HepG2 (cell line): ENCODE results near the gene COL18A1. TPM values are rescaled to one million over a fixed set of nuclear protein-coding genes. Genes with fewer than 3 reads are reported as not detected.

Experiments
- ATAC-seq: fragments of 200-7000 bp; cut with Tn5 transposase; 3 replicates; pipeline ENCODE4 v1.9.1; 2020; ENCODE audit warnings: mild to moderate bottlenecking, moderate library complexity
- BruUV-seq: library from RNA; stranded (reverse); fragments of 400-500 nt; replicated peaks from 2 replicates; lab custom pipeline; 2021; lab: Mats Ljungman, UMichigan
- CTCF ChIA-PET: fragments of 300-600 bp; formaldehyde crosslinking; extraction: SDS; loops from one replicate; lab custom pipeline; 2021; ENCODE audit warnings: low total read pairs, inconsistent platforms, low intra/inter-chr PET ratio; lab: Yijun Ruan, JAX
- POLR2A ChIA-PET: fragments of 350-600 bp; sonication (Branson Sonifier 250); formaldehyde crosslinking; loops from one replicate; lab custom pipeline; 2020; ENCODE audit warnings: antibody characterized with exemption, inconsistent platforms; lab: Yijun Ruan, JAX
- DNase-seq: peaks from one replicate; pipeline ENCODE4 v3.0.0-alpha.2; 2015; ENCODE audit warnings: low spot score
- FAIRE-seq: peaks from 3 replicates; lab custom pipeline; 2011; peaks lifted over from hg19 to GRCh38; lab: Jason Lieb, UNC
- H2AFZ ChIP-seq: one replicate; pipeline ENCODE4 v1.6.1; 2011; ENCODE audit warnings: low read length, inconsistent platforms
- H3K27ac ChIP-seq: fragments of 300-600 bp; 3 replicates; pipeline ENCODE4 v1.8.0; 2011; ENCODE audit warnings: mixed run types, mild to moderate bottlenecking, mixed read lengths, low read length, inconsistent platforms; ENCODE audit not compliant: insufficient read depth; ENCODE audit errors: extremely low read length
- H3K27me3 ChIP-seq, 2 experiments: fragments of 200-600 bp in 1 of 2; 2 replicates in 1 of 2; 3 replicates in 1 of 2; pipeline versions ENCODE4 v1.6.0 to v1.8.0; 2011; ENCODE audit warnings: low read length in 2 of 2, mild to moderate bottlenecking in 2 of 2, moderate library complexity in 2 of 2, inconsistent platforms in 1 of 2; ENCODE audit not compliant: insufficient read depth in 2 of 2, control insufficient read depth in 1 of 2
- H3K36me3 ChIP-seq, 2 experiments: fragments of 200-600 bp in 1 of 2; replicated peaks in 1 of 2; 2 replicates in 1 of 2; 3 replicates in 1 of 2; pipeline versions ENCODE4 v1.5.1 to v1.8.0; 2011; ENCODE audit warnings: low read length in 2 of 2, inconsistent platforms in 1 of 2; ENCODE audit not compliant: insufficient read depth in 2 of 2, control insufficient read depth in 1 of 2
- H3K4me1 ChIP-seq: 2 replicates; pipeline ENCODE4 v1.5.1; 2012; ENCODE audit warnings: low read length, inconsistent platforms; ENCODE audit not compliant: insufficient read depth
- H3K4me2 ChIP-seq: 2 replicates; pipeline ENCODE4 v1.6.0; 2011; ENCODE audit warnings: low read depth, low read length, inconsistent platforms
- H3K4me3 ChIP-seq, 3 experiments: fragments of 200-600 bp in 1 of 3; sonication (generic), shearing (Covaris generic) in 1 of 3; replicated peaks in 1 of 3; 2 replicates each; pipeline ENCODE4 v1.5.1; 2011 to 2016; ENCODE audit warnings: low read length in 3 of 3, inconsistent platforms in 2 of 3, low read depth in 2 of 3, mild to moderate bottlenecking in 2 of 3, control low read depth in 1 of 3, mixed read lengths in 1 of 3; ENCODE audit not compliant: insufficient read depth in 1 of 3
- H3K79me2 ChIP-seq: one replicate; pipeline ENCODE4 v1.6.1; 2011; ENCODE audit warnings: low read length, inconsistent platforms; ENCODE audit not compliant: insufficient read depth
- H3K9ac ChIP-seq: 2 replicates; pipeline ENCODE4 v1.6.0; 2011; ENCODE audit warnings: mild to moderate bottlenecking, low read depth, low read length, inconsistent platforms; ENCODE audit not compliant: insufficient read depth
- H3K9me3 ChIP-seq: 2 replicates; pipeline ENCODE4 v1.5.1; 2012; ENCODE audit warnings: mild to moderate bottlenecking, low read length
- H4K20me1 ChIP-seq: 2 replicates; pipeline ENCODE4 v1.6.0; 2011; ENCODE audit warnings: inconsistent platforms, mild to moderate bottlenecking, low read length, moderate library complexity; ENCODE audit not compliant: insufficient read depth
- AGO2 ChIP-seq: fragments of 200-400 bp; formaldehyde crosslinking; optimal IDR thresholded peaks from 2 replicates; pipeline ENCODE3; 2017; ENCODE audit warnings: mild to moderate bottlenecking, low read depth, low read length, moderate library complexity
- GFI1 ChIP-seq: sonication (generic); formaldehyde crosslinking; IDR thresholded peaks from 2 replicates; pipeline ENCODE4 v1.5.0; 2020; ENCODE audit warnings: missing genetic modification reagents, mild to moderate bottlenecking, borderline replicate concordance
- NAIF1 ChIP-seq: sonication (generic); formaldehyde crosslinking; IDR thresholded peaks from 2 replicates; pipeline ENCODE4 v1.5.0; 2020; ENCODE audit warnings: mild to moderate bottlenecking, missing genetic modification reagents, borderline replicate concordance
- ZNF256 ChIP-seq: sonication (generic); formaldehyde crosslinking; conservative IDR thresholded peaks from 2 replicates; pipeline ENCODE4 v1.4.0; 2020; ENCODE audit warnings: missing genetic modification reagents
- ZNF337 ChIP-seq: sonication (generic); formaldehyde crosslinking; IDR thresholded peaks from 2 replicates; pipeline ENCODE4 v1.5.1; 2020; ENCODE audit warnings: missing genetic modification reagents, low read depth, mild to moderate bottlenecking, borderline replicate concordance
- WGBS: methylation state at CpG from one replicate; pipeline ENCODE4 v1.1.6; 2017; ENCODE audit warnings: low lambda C conversion rate; 5-methylcytosine and 5-hydroxymethylcytosine counted together
- in situ Hi-C: cut with HindIII; loops from 2 replicates; pipeline ENCODE4 v1.10.0; 2017; ENCODE audit warnings: low pct_unique_long_range_greater_than_20kb; ENCODE audit not compliant: extremely low pct_ligation_motif_present
- intact Hi-C: fragments of 100-400 bp; cut with micrococcal nuclease; formaldehyde crosslinking; loops from one replicate; pipeline ENCODE4 v1.10.0; 2022; ENCODE audit not compliant: unreplicated experiment
- polyA plus RNA-seq, 8 experiments: library from polyadenylated mRNA; depleted of rRNA in 3 of 8; stranded (reverse) in 7 of 8; unstranded in 1 of 8; fragments of >200 nt; fragmentation: Illumina TruSeq in 4 of 8; extraction: Trizol in 4 of 8; gene quantifications; 2 replicates each; pipeline versions ENCODE4 v1.2.1 to v1.2.3, GENCODE V29; 2011 to 2016; ENCODE audit warnings: low read depth in 4 of 8, missing spikeins in 1 of 8, mixed read lengths in 1 of 8; ENCODE audit not compliant: insufficient read depth in 1 of 8
- total RNA-seq, 5 experiments: library from RNA; depleted of rRNA; stranded (reverse); fragments of >200 nt; fragmentation: Illumina TruSeq; extraction: Trizol; gene quantifications; 2 replicates each; pipeline ENCODE4 v1.2.3, GENCODE V29; 2016; ENCODE audit warnings: low read depth in 1 of 5
- TF ChIP-seq, protein P1 (sequence below): sonication (generic); formaldehyde crosslinking; IDR thresholded peaks from 2 replicates; pipeline ENCODE4 v1.5.1; 2020; ENCODE audit warnings: missing genetic modification reagents, mild to moderate bottlenecking, borderline replicate concordance
- TF ChIP-seq, protein P2 (sequence below): sonication (generic); formaldehyde crosslinking; IDR thresholded peaks from 2 replicates; pipeline ENCODE4 v1.8.0; 2022; ENCODE audit warnings: mild to moderate bottlenecking, missing genetic modification reagents, borderline replicate concordance
- TF ChIP-seq, protein P3 (sequence below): sonication (generic); formaldehyde crosslinking; IDR thresholded peaks from 2 replicates; pipeline ENCODE4 v1.5.1; 2020; ENCODE audit warnings: missing genetic modification reagents, mild to moderate bottlenecking, borderline replicate concordance

COL18A1 gene
- total and polyA plus RNA-seq, 2 of the 13 experiments (the other 11 are each of a cell fraction or from before 2014, with no cell fraction given), result 79.0 to 102 TPM

DNA sequence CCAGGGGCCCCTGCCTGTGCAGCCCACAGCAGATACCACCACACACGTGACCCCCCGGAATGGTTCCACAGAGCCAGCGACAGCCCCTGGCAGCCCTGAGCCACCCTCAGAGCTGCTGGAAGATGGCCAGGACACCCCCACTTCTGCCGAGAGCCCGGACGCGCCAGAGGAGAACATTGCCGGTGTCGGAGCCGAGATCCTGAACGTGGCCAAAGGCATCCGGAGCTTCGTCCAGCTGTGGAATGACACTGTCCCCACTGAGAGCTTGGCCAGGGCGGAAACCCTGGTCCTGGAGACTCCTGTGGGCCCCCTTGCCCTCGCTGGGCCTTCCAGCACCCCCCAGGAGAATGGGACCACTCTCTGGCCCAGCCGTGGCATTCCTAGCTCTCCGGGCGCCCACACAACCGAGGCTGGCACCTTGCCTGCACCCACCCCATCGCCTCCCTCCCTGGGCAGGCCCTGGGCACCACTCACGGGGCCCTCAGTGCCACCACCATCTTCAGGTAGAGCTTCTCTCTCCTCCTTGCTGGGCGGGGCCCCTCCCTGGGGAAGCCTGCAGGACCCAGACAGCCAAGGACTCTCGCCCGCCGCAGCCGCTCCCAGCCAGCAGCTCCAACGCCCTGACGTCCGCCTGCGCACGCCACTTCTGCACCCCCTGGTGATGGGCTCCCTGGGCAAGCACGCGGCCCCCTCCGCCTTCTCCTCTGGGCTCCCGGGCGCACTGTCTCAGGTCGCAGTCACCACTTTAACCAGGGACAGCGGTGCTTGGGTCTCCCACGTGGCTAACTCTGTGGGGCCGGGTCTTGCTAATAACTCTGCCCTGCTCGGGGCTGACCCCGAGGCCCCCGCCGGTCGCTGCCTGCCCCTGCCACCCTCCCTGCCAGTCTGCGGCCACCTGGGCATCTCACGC lies 51.0 kb downstream of the COL18A1 start:
- in situ Hi-C loops (no loop called here), intact Hi-C loops (no loop called here)
- DNase-seq (no peak), FAIRE-seq (no peak), ATAC-seq (no peak)
- WGBS, result 98% methylated on average over 25 of the region's 47 CpGs
- Histone ChIP-seq H3K9ac (no peak overlapping the region), H2AFZ (no peak overlapping the region), H4K20me1 (no peaks in the 10 kb centered on the region), H3K27me3 (no peaks in the 10 kb centered on the region), H3K4me2 (no peak overlapping the region), H3K79me2 (peaks cover 53% of the 10 kb centered on the region), H3K4me1 (peaks cover 69% of the 10 kb centered on the region), H3K36me3 (peaks cover 5 to 9% of the 10 kb centered on the region in 2 experiments; a peak in 3 of 5 replicates), H3K27ac (peak overlapping the region; percentile 11), H3K9me3 (peaks cover 6% of the 10 kb centered on the region), H3K4me3 (no peak overlapping the region)
- no TSS peak for BruUV-seq
- POLR2A ChIA-PET, result no interaction called here
- CTCF ChIA-PET, result no interaction called here
- peak; percentile 50 for TF ChIP-seq AGO2
- no peak for TF ChIP-seq ZNF337 (CRISPR knock-in tag)

DNA sequence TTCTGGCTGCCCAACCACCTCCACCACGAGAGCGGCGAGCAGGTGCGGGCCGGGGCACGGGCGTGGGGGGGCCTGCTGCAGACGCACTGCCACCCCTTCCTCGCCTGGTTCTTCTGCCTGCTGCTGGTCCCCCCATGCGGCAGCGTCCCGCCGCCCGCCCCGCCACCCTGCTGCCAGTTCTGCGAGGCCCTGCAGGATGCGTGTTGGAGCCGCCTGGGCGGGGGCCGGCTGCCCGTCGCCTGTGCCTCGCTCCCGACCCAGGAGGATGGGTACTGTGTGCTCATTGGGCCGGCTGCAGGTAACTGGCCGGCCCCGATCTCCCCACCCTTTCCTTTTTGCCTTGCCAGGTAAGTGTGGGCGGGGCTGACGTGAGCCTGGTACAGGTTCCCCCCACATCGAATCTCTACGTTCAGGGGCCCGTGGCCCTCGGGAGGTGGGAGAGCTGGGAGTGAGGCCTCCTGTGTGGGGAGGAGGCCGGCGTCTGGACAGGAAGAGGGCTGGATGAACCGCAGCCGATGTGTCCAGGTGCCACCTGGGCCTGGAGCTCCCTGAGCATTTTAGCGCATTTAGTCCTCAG lies 51.7 kb downstream of the COL18A1 start:
- BruUV-seq, result no TSS peak
- intact Hi-C loops, result no loop called here

More for the DNA sequence above, 51.7 kb downstream of the COL18A1 start:
- POLR2A ChIA-PET, result interaction anchor here (1.4 kb wide), 1 partner anchor 13 kb away, joined by 5 read pairs; no protein-coding TSS in a partner anchor
- ATAC-seq, result no peak
- no peak overlapping the region for H3K4me3 ChIP-seq
- no peaks in the 10 kb centered on the region for H4K20me1 ChIP-seq
- no peaks in the 10 kb centered on the region for H3K27me3 ChIP-seq
- peaks cover 50% of the 10 kb centered on the region for H3K79me2 ChIP-seq
- in situ Hi-C loops, result no loop called here
- no peak for FAIRE-seq
- H3K9me3 ChIP-seq, result peaks cover 13% of the 10 kb centered on the region
- H2AFZ ChIP-seq, result no peak overlapping the region
- no peak overlapping the region for H3K4me2 ChIP-seq
- TF ChIP-seq, protein P1, sequence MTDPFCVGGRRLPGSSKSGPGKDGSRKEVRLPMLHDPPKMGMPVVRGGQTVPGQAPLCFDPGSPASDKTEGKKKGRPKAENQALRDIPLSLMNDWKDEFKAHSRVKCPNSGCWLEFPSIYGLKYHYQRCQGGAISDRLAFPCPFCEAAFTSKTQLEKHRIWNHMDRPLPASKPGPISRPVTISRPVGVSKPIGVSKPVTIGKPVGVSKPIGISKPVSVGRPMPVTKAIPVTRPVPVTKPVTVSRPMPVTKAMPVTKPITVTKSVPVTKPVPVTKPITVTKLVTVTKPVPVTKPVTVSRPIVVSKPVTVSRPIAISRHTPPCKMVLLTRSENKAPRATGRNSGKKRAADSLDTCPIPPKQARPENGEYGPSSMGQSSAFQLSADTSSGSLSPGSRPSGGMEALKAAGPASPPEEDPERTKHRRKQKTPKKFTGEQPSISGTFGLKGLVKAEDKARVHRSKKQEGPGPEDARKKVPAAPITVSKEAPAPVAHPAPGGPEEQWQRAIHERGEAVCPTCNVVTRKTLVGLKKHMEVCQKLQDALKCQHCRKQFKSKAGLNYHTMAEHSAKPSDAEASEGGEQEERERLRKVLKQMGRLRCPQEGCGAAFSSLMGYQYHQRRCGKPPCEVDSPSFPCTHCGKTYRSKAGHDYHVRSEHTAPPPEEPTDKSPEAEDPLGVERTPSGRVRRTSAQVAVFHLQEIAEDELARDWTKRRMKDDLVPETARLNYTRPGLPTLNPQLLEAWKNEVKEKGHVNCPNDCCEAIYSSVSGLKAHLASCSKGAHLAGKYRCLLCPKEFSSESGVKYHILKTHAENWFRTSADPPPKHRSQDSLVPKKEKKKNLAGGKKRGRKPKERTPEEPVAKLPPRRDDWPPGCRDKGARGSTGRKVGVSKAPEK, result no peak
- TF ChIP-seq, protein P2, sequence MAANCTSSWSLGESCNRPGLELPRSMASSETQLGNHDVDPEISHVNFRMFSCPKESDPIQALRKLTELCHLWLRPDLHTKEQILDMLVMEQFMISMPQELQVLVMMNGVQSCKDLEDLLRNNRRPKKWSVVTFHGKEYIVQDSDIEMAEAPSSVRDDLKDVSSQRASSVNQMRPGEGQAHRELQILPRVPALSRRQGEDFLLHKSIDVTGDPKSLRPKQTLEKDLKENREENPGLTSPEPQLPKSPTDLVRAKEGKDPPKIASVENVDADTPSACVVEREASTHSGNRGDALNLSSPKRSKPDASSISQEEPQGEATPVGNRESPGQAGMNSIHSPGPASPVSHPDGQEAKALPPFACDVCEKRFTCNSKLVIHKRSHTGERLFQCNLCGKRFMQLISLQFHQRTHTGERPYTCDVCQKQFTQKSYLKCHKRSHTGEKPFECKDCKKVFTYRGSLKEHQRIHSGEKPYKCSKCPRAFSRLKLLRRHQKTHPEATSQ (CRISPR knock-in tag), result no peak
- TF ChIP-seq, protein P3, sequence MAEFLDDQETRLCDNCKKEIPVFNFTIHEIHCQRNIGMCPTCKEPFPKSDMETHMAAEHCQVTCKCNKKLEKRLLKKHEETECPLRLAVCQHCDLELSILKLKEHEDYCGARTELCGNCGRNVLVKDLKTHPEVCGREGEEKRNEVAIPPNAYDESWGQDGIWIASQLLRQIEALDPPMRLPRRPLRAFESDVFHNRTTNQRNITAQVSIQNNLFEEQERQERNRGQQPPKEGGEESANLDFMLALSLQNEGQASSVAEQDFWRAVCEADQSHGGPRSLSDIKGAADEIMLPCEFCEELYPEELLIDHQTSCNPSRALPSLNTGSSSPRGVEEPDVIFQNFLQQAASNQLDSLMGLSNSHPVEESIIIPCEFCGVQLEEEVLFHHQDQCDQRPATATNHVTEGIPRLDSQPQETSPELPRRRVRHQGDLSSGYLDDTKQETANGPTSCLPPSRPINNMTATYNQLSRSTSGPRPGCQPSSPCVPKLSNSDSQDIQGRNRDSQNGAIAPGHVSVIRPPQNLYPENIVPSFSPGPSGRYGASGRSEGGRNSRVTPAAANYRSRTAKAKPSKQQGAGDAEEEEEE, result no peak
- TF ChIP-seq ZNF256 (no peak), GFI1 (CRISPR knock-in tag) (no peak), NAIF1 (CRISPR knock-in tag) (no peak)
- TF ChIP-seq, all 625 proteins: peak for 0
- Histone ChIP-seq H3K4me1 (peaks cover 69% of the 10 kb centered on the region), H3K9ac (no peak overlapping the region), H3K36me3 (peaks cover 4 to 17% of the 10 kb centered on the region in 2 experiments; a peak in 3 of 5 replicates), H3K27ac (no peak overlapping the region)
- DNase-seq, result no peak
- 97% methylated on average over 24 of the region's 38 CpGs for WGBS
- CTCF ChIA-PET, result no interaction called here
